HG03378 (cell line): ENCODE data around the gene SALL1.

Source experiments
- ATAC-seq: cut with Tn5 transposase; IDR thresholded peaks from one replicate; pipeline ENCODE4 v1.9.1; 2021; ENCODE audit warnings: mild to moderate bottlenecking, moderate library complexity; ENCODE audit not compliant: unreplicated experiment

Gene SALL1

GRCh38 chr16:51114382-51114781 lies 36.7 kb downstream of the SALL1 start:
- ATAC-seq: no peak

- peak; percentile 71 for ATAC-seq
Measured at GRCh38 chr16:51113236-51114125, 37.6 kb downstream of the SALL1 start.

- no peak for ATAC-seq
Measured at GRCh38 chr16:51112323-51112722, 38.7 kb downstream of the SALL1 start.

- ATAC-seq: no peak
Measured at GRCh38 chr16:51111759-51112158, 39.3 kb downstream of the SALL1 start.

DNA sequence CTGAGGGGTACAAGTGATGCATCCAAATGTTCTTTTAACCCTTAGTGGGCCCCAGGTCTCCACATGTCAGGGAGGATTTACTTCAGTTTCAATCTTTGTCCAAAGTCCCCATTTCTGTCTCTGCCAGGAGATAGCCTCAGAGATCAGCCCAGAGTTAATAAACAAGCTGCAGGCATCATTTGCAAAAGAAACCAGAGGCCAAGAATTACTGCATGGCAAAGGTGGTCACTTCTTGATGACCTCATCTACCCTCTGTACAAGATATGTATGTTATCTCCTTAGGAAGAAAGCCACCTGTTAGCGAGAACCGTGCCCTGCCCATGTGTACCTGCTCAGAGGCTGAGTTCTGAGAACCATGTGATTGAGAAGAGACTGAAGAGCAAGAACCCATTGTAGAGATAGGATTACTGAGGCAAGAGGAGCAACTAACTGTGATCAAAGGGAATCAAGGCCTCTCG lies 40.3 kb downstream of the SALL1 start:
- ATAC-seq: no peak

GRCh38 chr16:51109173-51109572 lies 41.9 kb downstream of the SALL1 start:
- ATAC-seq: no peak

GRCh38 chr16:51107742-51108141 lies 43.3 kb downstream of the SALL1 start:
- ATAC-seq: no peak

DNA sequence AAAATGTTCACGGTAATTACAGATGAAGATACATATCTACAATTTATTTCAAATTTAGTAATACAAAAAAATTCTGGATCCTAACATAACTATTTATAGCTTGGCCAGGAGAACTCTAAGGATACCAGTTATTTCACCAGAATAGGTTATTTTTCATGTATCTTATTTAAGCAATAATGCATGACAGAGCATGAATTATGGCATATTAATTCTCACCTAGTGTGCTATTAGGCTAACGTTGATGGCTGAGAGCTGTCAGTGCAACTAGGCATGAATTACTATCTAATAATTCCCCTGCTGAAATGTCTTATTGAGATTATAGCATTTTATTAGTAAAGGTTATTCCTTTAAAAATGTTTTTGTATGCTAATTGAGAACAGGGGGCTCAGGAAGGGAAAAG lies 44.5 kb downstream of the SALL1 start:
- ATAC-seq: no peak

- no peak for ATAC-seq
Measured at GRCh38 chr16:51103590-51103989, 47.5 kb downstream of the SALL1 start.

GRCh38 chr16:51097729-51098128 lies 53.3 kb downstream of the SALL1 start:
- ATAC-seq: no peak

DNA sequence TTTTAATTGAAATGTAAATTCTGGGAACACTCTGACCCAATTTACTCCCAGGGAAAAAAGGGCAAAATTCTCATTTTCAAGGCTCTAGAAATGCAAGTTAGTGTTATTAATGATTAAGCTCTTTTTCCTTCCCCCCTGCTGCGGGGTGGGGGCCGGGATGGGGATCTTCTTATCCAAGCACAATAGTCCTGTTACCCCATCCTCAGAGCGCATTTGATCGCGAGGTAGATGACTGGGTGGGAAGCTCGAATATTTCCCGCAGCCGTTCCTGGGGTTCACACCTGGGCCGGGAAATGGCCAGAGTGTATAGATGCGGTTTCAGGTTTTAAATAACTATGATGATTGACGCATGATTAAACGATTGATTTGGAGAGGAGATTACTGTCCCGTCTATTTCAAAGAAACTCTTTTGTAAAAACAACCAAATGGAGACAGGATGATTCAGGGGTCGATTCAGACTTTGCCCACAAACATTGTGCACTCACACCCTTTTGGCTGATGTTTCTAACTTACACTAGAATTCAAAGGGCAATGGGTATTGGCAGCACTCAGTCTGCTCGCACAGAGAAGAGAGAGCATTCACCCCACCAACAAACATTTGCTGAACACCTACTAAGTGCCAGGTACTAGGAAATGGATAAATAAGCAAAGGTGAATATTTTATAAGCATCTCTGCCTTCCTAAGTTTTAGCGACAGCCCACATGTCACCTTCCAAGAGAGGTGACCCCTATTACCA lies 55.0 kb downstream of the SALL1 start:
- no peak for ATAC-seq

- no peak for ATAC-seq
Measured at GRCh38 chr16:51095084-51095881, 55.8 kb downstream of the SALL1 start.

GRCh38 chr16:51093726-51094280 lies 57.3 kb downstream of the SALL1 start:
- ATAC-seq: no peak
